SIG-M5 treated with dmso at 0.1 percent for 504 hours (cell line): ENCODE measurements around the gene STAC3.

ENCODE experiments used
- DNase-seq: peaks from one replicate; lab custom pipeline; 2025; ENCODE audit not compliant: unreplicated experiment; lab: John Stamatoyannopoulos, UW

The STAC3 gene

DNA sequence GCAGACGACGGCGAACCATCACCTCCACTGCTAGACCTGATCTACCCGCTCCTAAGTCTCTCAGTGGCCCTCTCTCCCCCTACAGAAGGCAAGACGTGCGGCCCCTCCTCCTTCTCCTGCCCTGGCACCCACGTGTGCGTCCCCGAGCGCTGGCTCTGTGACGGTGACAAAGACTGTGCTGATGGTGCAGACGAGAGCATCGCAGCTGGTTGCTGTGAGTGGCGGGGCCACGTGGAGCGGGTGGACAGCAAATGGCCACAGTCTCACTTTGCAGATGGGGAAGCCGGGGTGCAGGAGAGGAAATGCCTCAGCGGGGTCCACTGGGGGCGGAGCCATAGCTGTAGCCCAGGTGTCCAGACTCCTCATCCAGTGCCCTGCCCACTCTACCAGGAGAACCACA lies 55.8 kb downstream of the STAC3 start:
- no peak for DNase-seq

- no peak for DNase-seq
These were observed 56.7 kb downstream of the STAC3 start for GRCh38 chr12:57194253-57194652.

DNA sequence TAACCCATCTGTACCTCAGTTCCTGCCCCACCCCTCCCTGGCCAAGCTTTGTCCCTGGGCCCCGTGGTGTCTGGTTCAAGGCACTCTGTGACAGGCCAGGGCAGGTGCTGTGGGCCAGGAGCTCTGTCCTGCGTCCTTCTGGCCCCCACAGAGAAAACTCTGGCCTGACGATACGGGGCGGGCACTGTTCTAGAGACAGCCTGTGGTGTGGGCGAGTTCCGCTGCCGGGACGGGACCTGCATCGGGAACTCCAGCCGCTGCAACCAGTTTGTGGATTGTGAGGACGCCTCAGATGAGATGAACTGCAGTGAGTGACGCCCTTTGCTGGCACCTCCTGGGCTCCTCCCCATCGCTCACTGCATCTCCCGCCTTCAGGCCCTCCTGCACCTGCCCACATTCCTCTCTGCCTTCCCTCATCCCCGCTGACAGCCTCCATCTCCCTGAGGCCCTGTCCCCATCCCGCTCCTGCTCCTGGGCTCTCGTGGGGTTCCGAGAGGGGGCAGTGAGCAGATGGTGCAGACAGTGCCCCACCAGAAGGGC lies 57.2 kb downstream of the STAC3 start:
- no peak for DNase-seq
